Renal pelvis (tissue), 4 donors: ENCODE measurements around the gene EDC3. TPM values are rescaled to one million over a fixed set of nuclear protein-coding genes. Genes with fewer than 3 reads are reported as not detected.
"Not testable (repeated sequence)": the region's sequence is repeated elsewhere in the genome, so short reads cannot be mapped to it uniquely, and the experiment has no call there.

Experiments used
- DNase-seq: peaks from one replicate; pipeline ENCODE4 v3.0.0-alpha.2; 2013
- polyA plus RNA-seq, 3 donors: library from polyadenylated mRNA; unstranded; fragments of 120-200 nt; gene quantifications; one replicate each; pipeline ENCODE4 v1.2.1, GENCODE V29; 2013; ENCODE audit not compliant: insufficient read length in 3 of 3

Gene EDC3
- polyA plus RNA-seq, 3 donors, result 39.0 to 45.6 (median 39.2) TPM

GRCh38 chr15:74611834-74612233 lies 84.0 kb downstream of the EDC3 start:
- no peak for DNase-seq

DNA sequence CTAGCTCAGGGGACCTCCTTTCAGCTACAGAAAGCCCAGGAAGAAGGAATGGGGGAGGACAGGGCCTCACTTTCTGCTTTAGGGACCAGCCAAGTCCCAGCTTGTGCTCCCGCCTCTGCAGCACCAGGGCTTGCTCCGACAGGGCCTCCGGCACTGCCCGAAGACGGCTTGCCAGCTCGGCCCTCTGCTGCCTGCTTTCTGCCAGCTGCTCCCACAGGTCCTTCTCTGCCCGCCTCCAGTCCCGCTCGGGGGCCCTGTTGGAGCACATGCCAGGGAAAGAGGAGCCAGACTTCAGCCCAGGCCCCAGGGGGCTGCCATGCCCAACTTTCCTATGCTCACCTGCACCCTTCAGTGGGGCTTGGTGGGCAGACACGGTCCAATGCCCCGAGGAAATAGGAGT lies 84.5 kb downstream of the EDC3 start:
- no peak for DNase-seq

GRCh38 chr15:74610302-74610951 lies 85.4 kb downstream of the EDC3 start:
- DNase-seq, result no peak

- no peak for DNase-seq
These were observed 85.9 kb downstream of the EDC3 start for GRCh38 chr15:74609938-74610301.

DNA sequence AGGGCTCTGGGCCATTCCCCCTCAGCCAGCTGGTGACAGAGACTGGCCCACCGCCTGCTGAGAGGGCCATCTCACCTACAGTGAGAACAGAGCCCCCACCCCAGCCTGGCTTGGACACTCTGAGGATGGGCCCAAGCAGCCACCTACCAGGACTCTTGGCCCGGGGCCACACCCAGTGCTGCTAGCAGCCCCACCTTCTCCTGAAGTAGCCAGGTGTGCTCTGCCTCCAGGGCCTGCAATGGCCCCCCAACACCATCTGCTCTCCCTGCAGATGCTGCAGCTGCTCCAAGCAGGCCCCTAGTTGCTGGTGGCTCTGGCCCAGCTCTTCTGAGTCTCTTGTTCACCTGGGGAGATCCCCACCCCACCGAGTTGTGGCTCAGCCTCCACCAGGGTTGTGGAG lies 87.0 kb downstream of the EDC3 start:
- DNase-seq, result no peak

DNA sequence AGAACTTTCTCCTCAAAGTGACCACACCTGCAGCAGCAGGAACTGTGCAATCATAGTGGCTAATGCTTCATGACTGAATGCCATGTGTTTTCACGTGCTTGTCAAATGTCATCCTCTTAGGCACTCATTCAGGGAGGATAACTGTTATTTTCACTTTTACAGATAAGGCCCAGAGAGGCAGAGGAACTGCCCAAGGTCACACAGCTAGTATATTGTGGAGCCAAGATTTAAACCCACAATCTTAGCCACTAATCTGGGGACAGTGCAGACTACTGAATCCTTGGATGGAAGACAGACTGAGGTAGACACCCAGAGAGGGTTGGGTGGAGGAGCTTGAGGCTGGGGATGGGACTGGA lies 90.1 kb downstream of the EDC3 start:
- no peak for DNase-seq

GRCh38 chr15:74604983-74605794 lies 90.6 kb downstream of the EDC3 start:
- no peak for DNase-seq

GRCh38 chr15:74603789-74604705 lies 91.8 kb downstream of the EDC3 start:
- DNase-seq, result no peak

- no peak for DNase-seq
These were observed 92.6 kb downstream of the EDC3 start for GRCh38 chr15:74603026-74603788.

- no peak for DNase-seq
These were observed 96.7 kb downstream of the EDC3 start for GRCh38 chr15:74599156-74599555.

GRCh38 chr15:74598126-74598842 lies 97.5 kb downstream of the EDC3 start:
- DNase-seq, result peak; percentile 92

- not testable (repeated sequence) for DNase-seq
These were observed 98.6 kb downstream of the EDC3 start for GRCh38 chr15:74597146-74597705.

GRCh38 chr15:74596736-74597135 lies 99.1 kb downstream of the EDC3 start:
- DNase-seq, result not testable (repeated sequence)

GRCh38 chr15:74595271-74595670 lies 100.6 kb downstream of the EDC3 start:
- no peak for DNase-seq

DNA sequence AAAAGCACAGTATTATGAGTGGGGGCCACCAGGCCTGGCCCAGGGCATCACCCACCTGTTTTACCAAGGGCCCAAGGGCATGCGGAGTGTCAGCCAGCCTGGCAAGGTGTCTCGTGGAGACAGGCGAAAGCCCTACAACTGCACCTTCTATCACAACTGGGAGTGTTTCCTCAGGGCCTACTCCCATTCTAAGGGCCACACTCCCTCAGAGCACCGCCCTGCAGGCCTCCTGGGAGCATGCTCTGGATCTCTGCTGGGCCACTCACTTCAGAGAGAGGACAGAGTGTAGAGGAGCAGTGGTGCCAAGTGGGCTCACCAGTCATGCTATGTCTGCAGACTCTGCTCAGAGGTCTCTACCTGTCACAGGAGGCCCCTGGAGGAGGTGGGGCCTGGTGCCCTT lies 101.4 kb downstream of the EDC3 start:
- DNase-seq, result no peak

DNA sequence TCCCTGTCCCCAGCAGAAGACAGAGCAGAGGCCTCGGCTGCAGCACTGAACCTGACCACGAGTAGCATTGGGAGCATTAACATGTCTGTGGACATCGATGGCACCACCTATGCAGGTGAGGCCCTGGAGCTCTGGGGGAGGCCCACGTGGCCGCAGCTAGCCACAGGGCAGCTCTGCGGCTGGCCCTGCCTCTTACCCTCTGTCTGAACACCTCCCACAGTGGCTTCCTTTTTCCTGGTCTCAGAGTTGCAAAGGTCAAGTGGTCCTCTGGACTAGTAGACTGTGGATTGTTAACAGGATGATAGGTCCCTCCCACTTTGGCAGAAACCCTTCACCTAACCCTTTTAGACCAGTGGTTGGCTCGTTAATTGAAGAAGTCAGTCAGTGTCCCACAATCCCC lies 102.7 kb downstream of the EDC3 start:
- no peak for DNase-seq

DNA sequence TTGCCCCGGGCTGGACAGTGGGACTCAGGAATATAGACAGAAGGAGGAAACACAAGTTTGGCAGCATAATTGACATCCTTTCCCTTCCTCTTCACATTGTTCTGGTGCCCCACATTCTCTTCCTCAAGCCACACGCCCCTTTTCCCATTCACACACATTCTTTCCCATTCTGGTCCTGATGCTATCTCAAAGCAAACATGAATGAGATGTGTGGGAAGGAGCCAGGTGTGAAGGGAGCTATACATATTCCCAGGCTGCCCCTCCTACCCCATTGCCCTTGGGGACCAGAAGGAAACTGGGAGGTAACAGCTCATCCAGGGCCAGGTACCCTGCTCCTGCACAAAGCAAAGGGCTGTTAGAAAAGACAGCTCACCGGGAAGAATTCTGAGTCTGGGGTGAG lies 103.6 kb downstream of the EDC3 start:
- DNase-seq, result no peak

DNA sequence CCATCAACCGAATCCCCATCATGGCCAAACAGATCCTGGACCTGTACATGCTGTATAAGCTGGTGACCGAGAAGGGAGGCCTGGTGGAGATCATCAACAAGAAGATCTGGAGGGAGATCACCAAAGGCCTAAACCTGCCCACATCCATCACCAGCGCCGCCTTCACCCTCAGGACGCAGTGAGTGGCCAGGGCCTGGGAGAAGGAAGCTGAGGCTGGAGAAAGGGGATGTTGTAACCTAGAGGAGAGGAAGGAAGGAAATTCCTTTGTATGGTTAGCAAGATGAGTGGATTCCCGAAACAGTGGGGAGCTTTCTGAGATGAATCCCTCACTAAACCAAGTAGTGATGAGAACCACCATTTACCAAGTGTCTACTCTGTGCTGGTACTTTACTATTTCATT lies 106.0 kb downstream of the EDC3 start:
- no peak for DNase-seq

DNA sequence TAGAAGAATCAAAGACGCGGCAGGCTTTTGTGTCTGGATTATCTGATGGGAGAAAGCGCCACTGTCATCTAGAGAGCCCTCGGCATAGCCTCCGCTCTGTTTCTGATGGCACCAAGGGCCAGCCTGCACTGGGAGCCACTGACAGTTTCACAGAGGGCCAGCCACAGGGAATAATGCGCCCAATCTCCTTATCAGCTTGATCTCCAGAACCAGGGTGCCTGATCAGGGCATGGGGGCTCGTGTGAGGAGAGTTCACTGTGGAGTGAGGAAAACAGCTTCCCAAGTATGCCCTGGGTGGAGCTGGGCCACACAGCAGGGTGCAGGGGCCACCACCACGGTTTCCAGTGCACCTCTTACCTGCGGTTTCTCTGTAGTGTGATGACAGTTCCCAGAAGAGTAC lies 110.0 kb downstream of the EDC3 start:
- no peak for DNase-seq

DNA sequence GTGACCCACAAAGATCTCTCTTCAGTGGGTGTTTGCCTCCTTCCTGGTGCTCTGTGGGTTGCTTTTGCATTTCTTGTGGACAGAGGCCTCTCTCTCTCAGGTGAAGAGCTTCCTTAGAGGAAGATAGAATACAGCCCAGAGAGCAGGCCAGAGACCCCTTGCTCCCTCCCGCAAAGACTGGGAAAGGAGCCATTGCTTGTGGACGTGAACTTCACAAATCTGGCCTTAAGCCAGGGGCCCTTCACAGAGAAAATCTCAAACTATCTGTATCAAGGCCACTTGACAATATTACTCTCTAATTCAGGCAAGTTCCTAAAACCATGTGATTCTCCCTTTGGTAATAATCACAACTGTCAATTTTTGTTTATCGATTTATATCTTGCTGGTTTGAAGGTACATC lies 110.6 kb downstream of the EDC3 start:
- no peak for DNase-seq

- peak; percentile 56 for DNase-seq
These were observed 111.0 kb downstream of the EDC3 start for GRCh38 chr15:74584779-74585178.
